ENCODE data around the gene GRAP.

The GRAP gene

DNA sequence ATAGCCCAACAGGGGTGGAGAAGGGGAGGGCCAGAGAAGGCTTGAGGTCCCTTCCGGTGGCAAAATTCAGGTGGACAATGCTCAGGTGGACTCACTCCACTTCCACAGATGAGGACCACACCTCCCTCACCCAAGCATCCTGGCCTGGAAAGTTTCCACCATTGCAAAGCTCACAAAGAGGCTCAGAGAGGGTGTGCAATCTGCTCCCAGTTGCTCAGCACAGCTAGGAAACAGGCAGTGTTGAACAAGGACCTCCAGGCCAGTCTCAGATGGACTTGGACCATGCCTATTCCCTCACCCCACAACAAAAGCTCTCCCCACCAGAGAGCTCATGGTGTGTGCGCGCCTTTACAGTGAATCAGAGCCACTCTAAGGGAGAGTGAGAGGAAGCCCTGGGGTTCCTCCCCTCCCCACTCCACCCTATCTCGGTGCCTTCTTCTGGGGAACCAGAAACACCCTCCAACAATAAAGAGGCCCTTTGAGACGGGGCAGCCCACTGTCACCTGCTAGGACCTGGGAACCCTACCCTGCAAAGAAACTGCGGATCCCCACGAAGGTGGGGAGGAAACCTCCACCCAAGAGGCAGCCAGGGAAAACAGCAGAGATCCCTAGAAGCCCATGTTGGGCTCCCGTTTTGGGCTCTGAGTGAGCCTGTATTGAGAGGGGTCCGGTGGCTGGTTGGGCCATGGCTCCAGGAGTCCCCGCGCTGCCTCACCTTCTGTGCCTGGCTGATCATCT is 43.8 kb downstream of the GRAP start:
- DNase-seq (ENCODE audit: low spot score) = no peak

DNA sequence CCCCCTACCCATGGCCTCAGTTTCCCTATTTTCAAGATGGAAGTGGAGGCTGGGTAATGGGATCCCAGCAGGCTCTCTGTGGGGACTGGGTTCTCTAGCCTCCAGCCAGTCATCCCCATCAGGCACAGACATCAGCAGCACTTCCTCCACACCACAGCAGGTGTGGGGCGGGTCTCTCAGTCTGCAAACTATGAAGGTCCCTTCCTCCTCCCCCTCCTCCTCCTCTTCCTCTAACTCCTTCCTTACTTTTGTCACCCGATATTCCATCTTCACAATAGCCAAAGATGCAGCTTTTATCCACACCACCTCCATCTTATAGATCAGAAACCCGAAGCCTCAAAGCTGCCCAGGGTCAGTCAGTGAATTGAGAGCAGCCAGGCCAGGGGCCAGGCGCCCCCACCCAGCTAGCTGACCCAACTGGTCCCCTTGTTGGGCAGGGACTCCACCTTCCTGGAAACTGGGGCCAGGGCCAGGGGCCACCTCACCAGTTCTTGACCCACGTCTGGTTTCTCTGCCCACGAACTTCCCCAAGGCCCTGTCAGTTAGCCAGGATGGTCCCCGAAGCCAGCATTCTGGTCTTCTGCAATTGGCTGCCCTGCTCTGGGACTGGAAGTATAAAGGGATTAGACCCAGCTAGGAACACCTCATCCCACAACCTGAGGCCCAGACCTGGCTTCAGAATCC is 44.7 kb downstream of the GRAP start:
- DNase-seq (ENCODE audit: low spot score) = no peak

DNA sequence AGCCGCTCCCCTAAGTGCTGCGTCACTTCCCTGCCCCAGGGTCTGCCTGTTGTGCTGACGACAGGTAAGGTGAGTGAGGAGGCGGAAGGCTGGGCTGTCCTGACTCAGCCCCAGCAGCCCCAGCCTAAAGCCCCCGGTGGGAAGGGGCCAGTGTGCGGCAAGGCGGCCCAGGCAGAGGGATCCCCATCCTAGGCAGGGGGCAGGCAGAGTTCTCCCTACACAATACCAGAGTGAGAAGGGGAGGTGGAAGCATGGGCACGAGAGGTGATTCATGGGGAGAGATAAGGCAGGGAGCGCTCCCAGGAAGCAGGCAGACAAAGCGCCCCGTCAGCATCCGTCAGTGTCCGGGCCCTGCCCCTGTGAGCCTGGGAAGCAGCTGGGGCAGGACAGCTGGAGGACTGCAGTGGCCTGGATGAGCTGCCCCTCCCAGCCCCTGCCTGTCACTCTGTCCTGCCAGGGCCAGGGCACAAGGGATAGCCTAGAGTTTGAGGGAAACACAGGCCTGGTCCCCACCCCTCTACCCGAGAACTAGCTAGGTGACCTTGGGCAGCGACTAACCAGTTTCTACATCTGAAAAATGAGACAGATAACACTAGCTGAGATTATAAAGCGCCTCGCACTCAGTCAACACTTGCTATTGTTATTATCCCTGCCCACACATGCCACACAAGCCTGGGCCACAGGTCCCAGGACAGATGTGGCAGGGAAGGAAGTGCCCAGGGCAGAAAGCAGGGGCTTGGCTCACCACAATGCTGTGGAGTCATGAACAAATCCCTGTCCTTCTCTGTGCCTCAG is 46.0 kb downstream of the GRAP start:
- DNase-seq (ENCODE audit: low spot score) = no peak

DNA sequence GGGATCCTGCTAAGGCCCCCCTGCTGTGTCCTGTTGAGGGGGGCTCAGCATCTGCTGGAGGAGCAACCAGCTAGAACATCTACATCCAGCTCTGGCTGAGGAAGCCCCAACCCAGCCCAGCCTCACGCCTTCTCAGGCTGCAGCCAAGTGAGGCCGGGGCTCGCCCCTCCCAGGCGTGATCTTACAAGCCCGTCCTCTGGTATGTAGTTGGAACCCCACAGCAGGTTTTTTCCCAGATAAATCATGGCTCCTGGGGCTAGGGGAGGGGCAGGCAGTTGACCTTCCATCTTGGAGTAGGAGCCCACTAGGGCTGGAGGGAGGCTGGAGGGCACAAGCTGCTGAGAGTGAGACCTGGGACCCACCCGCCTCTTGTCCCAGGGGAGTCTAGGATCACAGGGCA is 46.8 kb downstream of the GRAP start:
- no peak for DNase-seq (ENCODE audit: low spot score)

DNA sequence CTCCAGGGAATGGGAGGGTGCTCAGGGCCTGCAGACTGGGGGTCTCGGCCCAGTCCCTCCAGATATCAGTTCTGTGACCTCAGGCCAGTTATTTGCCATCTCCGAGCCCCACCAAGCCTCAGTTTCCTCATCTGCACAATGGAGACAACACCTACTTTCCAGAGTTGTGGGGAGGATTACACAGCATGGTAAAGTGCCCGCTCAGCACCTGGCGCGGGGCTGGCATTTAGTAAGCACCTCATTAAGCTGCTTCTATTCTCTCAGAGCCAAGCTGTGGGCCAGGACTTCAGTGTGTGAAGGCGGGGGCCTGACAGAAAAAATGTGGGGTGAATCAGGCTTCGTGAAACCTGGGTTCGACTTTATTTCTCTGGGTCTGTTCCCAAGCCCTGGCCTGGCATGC is 47.4 kb downstream of the GRAP start:
- DNase-seq (ENCODE audit: low spot score) = no peak

DNA sequence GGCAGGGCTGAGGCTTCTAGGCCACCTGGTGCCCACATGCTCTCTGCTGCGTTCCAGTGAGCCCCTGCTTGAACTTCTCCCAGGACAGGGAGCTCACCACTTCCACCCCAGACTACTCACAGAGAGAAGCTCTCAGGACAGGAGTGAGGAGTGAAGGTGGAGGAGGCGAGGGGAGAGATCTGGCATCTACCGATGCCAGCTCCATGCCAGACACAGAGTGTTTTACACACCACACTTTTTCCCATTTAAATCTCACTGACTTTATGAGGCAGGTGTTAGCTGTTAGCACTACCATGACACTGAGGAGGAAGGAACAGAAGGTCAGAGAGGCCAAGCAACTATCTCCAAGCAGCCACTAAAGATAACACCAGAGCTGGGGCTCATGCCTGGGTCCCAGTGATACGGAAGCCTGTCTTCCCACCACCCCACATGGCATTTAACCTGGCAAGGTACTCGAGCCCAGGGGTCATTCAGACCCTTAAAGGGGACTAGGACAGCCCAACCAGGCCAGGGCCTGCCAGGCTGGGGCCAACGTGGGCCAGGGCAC is 49.0 kb downstream of the GRAP start:
- no peak for DNase-seq (ENCODE audit: low spot score)

DNA sequence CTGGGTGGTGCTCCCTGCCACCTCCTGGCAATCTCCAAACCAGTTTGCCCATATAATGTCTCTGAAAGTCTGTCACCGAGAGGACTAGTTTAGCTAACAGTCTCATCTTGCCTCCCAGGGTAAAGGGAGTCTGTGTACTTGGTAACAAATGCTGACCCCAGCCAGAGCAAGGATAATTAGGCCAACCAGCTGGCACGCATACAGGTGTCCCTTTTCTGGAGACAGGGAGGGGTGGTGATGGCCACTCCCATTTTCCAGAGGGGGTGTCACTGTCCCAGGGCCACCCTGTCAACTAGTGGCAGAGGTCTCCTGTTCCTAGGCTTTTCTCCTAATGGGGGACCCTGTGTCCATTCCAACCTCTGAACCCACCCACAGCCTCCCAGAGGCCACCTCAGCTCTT is 50.3 kb downstream of the GRAP start:
- DNase-seq (ENCODE audit: low spot score) = no peak

DNA sequence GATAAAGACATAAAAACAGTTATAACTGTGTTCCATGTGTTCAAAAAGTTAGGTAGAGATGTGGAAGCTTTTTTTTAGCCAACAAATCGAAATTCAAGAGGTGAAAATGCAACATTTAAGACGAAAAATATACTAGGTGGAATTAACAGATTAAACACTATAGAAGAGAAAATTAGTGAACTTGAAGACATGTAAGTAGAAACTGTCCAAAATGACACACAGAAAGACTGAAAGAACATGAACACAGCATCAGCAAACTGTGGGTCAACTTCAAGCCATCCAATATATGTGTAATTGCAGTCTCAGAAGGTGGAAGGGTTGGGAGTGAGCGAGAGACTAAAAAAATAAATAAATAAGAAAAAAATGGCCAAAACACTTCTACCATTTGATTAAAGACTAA is 51.5 kb downstream of the GRAP start:
- no peak for DNase-seq (ENCODE audit: low spot score)

DNA sequence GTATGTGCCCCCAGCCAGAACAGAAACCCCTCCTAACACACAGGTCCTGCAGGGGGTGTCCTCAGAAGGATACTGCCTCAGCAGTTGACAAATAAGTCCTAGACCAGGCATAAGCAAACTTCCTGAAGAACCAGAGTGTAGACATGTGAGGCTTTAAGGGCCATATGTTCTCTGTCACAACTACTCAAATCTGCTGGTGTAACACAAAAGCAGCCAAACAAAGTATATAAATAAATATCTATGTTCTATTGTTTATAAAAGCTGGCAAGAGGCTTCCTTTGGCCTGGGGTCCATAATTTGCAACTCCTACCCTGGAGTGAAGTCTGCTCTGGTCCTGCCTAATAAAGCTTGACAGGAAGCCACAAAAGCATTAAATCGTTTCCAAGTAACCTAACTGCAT is 52.1 kb downstream of the GRAP start:
- DNase-seq (ENCODE audit: low spot score) = no peak

DNA sequence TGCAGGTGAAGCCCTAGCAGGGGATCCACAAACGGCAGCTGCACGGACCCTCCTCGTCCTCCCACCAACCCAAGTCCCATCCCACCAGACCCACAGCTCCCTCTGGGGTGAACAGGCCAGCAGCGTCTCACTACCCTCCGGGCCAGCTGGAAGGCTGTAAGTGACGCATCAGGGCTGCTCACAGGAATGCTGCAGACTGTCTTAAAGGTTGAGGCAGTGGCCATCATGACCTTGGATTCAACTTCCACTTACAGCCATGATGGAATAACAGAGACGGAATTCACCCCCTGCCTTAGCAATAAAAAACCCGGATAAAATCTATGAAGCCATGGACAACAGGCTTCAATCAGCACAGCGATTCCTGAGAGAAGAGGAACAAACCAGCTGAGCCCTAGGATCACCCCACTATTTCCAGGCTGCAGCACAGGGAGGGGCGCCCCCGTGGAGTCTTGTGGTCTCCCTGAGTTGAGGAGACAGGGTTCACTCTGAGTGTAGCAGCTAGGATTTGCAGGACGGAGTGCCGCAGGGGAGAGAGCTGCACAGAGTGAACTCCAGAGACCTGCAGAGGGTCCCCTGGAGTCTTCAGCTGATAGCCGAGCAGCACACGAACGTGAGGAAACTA is 52.7 kb downstream of the GRAP start:
- no peak for DNase-seq (ENCODE audit: low spot score)

DNA sequence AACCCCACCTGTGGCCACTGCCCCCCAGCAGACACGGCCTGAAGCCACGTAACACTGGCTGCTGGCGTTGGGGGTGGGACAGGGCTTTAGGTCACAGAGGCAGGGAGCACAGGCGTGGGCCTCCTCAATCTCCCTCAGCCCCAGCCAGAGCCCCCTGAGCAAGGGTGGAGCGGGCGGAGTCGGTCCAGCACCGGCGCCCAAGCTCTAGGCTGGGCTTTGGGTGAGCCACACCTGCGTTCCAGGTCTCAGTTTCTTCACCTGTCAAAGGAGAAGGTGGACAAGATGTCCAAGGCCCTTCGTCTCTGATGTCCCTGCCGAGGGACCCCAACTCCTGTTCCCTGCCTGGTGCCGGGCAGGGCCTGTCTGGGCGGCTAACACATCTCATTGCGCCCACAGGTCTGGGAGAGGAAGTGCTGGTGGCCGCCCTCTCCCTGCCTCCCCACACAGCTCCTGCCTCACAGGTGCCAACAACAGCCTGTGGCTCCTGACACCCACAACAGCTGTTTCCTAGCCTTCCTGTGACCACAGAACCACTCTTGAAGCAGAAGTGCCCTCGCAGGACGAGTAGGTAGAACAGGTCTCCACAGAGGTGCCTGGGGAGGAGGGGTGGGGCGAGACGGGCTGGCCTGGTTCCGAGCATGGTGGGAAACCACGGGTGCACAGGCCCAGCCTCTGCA is 54.2 kb downstream of the GRAP start:
- peak; percentile 10 for DNase-seq (ENCODE audit: low spot score)

DNA sequence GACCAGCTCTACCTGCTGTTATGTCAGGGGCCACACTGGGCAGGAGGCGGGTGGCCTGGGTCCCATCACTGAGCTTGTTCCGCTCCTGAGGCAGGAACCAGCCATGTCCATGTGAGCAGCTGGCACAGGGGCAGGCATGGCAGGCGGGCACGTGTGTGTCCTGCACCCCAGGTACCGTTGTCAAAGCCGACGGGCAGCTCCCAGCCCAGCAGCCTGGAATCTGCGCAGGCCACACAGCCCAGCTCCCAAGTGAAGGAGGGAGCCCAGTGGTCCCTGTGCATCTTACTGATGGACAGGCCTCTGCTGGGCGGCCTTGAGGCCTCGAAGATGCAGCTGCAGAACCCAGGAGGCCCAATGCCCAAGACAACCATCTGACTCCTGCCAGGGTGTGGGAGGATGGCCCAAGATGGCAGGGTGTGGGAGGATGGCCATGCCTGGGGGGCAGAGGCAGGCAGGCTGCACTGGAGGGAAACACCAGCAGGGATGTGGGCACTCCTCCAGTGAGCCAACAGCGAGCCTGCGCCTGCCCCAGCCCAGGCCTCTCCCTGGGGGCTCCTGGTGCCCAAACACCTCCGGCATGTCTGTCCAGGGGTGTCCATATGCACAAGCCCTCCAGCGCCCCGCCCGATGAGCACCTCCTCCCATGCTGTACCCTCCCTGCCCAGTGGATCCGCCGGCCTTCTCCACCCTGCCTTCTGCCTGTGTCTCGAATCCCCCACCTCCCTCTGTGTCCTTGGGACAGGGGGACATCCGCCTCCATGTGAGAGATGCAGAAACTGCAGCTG is 55.0 kb downstream of the GRAP start:
- no peak for DNase-seq (ENCODE audit: low spot score)

DNA sequence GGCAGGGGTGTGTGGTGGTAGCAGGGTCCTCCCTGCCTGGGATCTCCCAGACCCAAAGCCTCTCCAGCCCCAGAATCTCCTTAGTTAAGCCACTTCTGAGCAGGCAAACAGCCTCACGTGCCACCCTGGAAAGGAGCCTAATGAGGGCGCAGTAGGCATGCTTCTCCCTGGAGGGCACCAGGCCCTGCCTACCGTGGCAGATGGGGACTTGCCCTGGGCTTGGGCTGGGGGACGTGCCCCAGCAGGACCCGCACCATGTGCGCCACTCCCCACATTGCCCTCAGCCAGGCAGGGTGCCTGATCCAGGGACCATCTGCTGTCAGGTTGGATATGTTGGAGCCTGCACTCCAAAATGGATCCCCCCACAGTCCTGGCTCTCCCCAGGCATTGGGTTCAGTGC is 56.4 kb downstream of the GRAP start:
- no peak for DNase-seq (ENCODE audit: low spot score)

DNA sequence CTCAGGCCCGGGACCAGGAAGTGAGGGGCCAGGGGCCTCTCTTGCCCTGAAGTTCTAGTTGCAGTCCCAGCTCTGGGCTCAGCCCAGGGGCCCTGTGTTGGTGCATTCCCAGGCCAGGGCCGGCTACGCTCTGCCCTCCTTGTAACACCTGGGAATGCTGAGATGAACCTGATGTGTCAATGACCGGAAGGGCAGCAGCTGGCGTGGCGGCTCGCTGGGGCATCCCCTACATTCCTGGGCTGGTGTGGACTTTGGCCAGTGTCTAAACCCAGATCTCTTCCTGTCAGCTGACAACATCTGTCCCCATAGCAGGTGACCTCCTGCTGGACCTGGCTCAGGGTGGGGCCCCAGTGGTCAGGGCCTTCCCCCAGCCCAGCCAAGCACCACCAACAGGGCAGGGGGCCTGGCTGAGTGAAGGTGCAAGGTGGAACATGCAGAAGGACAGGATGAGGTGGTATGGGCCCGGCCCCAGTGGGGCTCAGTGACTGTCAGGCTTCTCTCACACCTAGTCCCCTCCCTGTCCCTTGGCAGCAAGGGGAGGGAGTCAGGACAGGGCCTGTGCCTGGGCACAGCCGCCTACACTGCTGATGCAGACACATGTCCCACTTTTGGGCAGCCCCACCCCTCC is 58.1 kb downstream of the GRAP start:
- DNase-seq (ENCODE audit: low spot score) = no peak

DNA sequence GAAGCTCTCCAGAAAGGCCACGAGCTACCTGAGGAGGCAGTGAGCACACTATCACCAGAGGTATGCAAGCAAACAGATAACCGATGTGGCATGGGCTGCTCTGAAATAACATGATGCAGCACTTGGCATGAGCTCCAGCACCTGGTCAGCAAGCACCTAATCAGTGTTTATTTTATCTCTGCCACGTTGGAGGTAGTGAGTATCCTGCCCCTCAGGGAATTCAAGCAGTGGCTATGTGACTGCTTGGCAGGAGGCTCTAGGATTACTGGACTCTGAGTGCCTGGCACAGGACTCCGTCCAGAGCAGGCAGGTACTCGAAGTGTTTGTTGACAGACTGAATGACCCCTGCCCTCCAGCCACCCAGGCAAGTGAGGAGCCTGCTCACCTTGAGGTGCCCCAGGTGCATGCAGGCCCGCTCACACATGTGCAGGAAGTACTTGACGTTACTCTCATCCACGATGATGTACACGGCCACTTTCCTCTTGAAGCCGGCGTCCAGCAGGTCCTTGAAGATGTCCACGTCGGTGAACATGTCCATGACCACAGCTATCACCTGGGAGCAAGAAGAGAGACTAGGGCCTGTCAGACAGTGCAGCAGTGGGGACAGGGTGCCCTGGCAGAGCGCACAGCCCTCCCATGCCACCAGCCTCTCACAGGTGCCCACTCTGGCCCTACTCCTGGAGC is 58.8 kb downstream of the GRAP start:
- DNase-seq (ENCODE audit: low spot score) = no peak

DNA sequence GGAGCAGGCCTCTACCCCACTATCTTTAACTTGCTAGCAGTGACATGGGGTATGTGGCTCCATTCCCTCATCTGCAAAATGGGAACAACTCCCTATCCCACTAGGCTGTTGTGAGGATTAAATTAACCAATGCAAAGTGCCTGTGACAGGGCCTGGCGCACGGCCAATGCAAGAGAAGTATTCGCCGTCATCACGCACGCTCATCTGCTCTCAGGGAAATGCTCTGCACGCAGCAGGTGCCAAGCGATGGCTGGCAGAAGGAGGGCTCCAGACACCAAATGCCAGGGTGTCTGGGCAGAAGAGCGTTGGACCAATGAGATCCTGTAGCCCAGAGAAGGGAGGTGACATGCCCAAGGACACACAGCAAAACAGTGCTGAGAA is 59.5 kb downstream of the GRAP start:
- no peak for DNase-seq (ENCODE audit: low spot score)

DNA sequence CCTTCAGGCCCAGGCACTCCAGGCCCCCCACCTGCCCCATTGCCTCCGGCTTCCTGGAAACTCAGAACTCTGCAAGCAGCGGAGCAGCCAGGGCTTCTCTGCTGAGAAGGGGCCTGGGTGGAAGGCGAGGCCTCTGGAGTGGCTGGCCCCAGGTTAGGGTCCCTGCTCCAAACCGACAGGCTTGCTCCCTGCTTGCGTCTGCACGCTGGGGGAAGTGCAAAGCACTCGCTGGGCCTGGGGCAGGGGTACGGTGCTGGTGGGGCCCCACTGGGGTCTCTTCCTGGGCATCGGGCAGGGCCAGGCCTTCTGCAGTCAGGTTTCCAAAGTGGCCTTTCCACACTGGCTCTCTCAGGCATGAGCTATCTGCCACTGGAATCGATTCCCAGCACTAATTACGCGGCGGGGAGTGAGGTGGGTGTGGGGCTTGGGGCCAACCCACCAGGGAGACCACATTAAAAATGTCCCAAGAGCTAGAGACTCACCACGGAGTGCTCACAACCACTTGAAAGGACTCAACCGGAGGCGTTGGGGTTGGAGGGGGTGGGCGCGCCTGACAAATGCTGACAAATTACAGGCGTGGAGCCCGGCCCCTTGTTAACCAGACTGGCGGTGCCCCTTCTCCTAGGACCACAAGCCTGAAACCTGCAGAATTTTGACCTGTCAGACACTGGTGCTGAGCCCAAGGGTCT is 60.1 kb downstream of the GRAP start:
- no peak for DNase-seq (ENCODE audit: low spot score)

DNA sequence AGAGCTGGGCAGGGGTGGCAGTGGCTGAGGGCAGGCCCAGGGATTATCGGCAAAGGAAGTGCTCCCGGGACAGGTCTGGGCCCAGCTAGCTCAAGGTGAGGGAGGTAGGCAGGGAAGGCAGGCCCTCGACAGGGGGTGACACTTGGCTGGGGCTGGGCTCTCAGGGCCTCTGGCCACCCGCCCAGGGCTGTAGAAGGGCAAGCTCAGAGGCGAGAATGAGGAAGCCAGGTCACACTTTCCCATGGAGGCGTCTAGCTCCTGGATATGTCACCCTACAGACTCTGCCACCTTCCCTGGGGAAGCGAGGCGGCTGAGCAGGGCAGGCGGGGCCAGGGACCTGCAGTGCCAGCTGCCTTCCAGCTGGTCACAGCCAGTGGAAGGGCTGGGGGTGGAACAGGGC is 61.3 kb downstream of the GRAP start:
- DNase-seq (ENCODE audit: low spot score) = no peak
